ENCODE data around the gene DOCK8. TPM values are rescaled to one million over a fixed set of nuclear protein-coding genes. Genes with fewer than 3 reads are reported as not detected.

DOCK8 gene
- total RNA-seq, 2 experiments from 2014 or later = 163 to 166 TPM

DNA sequence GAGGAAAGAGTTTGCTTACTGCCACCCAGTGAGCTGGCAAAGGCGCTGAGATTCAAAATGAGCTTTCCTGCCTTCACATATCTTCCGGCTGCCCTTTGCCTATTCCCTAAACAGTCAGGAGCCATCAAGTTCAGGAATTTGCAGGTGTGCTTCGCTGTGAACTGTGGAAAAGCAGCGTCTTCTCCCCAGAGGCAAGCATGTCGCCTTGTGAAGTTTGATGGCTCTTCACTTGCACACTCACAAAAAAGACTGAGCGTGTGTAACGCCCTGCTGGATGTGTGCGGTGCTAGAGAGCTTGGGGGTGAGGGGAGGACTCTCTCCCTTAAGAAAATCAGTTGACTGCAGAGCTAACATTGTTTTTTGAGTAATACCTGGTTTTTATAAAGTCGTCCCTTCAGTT, 288.7 kb downstream of the DOCK8 start:
- no peak for ATAC-seq
- CTCF ChIA-PET = interaction anchor here (1.1 to 1.6 kb wide), 3 partner anchors 11 to 32 kb away, joined by 4 to 5 read pairs (median 4); no protein-coding TSS in a partner anchor

DNA sequence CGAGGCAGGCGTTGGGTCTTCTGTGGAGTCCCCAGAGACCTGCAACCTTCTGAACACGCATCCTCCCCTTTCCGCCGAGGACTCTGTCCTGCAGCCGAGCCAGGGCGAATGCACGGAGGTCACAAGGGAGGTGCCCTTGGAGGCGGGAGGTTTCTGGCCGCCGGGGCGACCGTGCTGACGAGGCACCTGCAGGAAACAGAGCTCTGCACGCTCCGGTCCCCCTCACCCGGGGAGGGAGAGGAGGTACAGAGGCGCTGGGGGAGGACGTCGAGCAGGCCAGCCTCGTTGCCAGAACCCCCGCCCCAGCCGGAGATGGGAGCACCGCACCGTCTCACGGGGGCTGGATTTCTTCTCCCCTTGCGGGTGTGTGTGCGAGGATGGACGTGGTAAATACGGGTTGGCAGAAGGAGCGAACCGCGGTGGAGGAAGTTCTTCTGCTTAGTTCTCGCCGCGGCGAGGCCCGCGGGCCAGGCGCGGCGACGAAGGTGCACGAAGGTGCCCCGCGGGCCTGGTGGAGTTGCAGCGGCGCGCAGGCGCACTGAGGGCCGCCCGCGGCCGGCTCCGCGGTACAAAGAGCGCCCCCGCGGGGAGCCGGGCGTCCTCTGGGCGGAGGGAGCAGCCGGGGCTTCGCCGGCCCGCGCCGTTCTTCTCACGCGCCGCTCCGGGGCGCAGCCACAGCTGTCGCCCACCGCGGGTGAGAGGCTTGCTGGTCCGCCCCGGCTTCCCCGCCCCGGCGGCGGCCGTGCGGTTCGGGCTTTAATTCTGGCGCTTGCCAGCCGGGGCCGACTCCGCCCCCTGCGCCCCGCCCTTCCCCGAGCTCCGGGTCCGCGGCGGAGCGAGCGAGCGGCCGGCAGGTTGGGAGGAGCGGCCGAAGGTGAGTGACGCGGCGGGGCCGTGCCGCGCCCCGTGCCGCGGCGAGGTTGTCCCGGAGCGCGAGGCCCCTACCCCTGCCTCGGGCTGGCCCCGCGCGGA, 289.5 kb downstream of the DOCK8 start, which contains the start of gene KANK1:
TSS of gene KANK1 (plus strand) at position 815 of the 972 bp plus-strand sequence.
- TF ChIP-seq, protein P1, sequence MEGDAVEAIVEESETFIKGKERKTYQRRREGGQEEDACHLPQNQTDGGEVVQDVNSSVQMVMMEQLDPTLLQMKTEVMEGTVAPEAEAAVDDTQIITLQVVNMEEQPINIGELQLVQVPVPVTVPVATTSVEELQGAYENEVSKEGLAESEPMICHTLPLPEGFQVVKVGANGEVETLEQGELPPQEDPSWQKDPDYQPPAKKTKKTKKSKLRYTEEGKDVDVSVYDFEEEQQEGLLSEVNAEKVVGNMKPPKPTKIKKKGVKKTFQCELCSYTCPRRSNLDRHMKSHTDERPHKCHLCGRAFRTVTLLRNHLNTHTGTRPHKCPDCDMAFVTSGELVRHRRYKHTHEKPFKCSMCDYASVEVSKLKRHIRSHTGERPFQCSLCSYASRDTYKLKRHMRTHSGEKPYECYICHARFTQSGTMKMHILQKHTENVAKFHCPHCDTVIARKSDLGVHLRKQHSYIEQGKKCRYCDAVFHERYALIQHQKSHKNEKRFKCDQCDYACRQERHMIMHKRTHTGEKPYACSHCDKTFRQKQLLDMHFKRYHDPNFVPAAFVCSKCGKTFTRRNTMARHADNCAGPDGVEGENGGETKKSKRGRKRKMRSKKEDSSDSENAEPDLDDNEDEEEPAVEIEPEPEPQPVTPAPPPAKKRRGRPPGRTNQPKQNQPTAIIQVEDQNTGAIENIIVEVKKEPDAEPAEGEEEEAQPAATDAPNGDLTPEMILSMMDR (IDR thresholded peaks at IDR 0.05) = no peak
- ChIA-PET POLR2A (no interaction called here), CTCF (interaction anchor here (0.9 to 1.6 kb wide), 7 partner anchors 10 to 42 kb away, joined by 3 to 5 read pairs (median 4); no protein-coding TSS in a partner anchor)
- no peaks in the 10 kb centered on the region for H3K36me3 Mint-ChIP-seq (ENCODE audit: low read depth)
- intact Hi-C loops (cut with micrococcal nuclease) = no loop called here
- peaks cover 16% of the 10 kb centered on the region for H3K4me1 Mint-ChIP-seq (ENCODE audit: low read depth)
- H3K27me3 Mint-ChIP-seq = peaks cover 17% of the 10 kb centered on the region
- peak within 1 kb of the TSS; percentile 57 for H3K27ac Mint-ChIP-seq
- H3K4me3 Mint-ChIP-seq = peak within 1 kb of the TSS; percentile 79
- ATAC-seq = peak; percentile 90
- DNase-seq = peak; percentile 70
- no peaks in the 10 kb centered on the region for H3K9me3 Mint-ChIP-seq

More for the DNA sequence above, 288.7 kb downstream of the DOCK8 start:
- Mint-ChIP-seq H3K4me3 (peak overlapping the region; percentile 79), H3K27ac (no peak overlapping the region), H3K4me1 (ENCODE audit: low read depth) (peaks cover 16% of the 10 kb centered on the region), H3K9me3 (no peaks in the 10 kb centered on the region), H3K27me3 (peaks cover 17% of the 10 kb centered on the region), H3K36me3 (ENCODE audit: low read depth) (no peaks in the 10 kb centered on the region)
- no peak for DNase-seq
- intact Hi-C loops (cut with micrococcal nuclease) = no loop called here
- TF ChIP-seq, protein P1 (IDR thresholded peaks at IDR 0.05) = no peak
- POLR2A ChIA-PET = no interaction called here

DNA sequence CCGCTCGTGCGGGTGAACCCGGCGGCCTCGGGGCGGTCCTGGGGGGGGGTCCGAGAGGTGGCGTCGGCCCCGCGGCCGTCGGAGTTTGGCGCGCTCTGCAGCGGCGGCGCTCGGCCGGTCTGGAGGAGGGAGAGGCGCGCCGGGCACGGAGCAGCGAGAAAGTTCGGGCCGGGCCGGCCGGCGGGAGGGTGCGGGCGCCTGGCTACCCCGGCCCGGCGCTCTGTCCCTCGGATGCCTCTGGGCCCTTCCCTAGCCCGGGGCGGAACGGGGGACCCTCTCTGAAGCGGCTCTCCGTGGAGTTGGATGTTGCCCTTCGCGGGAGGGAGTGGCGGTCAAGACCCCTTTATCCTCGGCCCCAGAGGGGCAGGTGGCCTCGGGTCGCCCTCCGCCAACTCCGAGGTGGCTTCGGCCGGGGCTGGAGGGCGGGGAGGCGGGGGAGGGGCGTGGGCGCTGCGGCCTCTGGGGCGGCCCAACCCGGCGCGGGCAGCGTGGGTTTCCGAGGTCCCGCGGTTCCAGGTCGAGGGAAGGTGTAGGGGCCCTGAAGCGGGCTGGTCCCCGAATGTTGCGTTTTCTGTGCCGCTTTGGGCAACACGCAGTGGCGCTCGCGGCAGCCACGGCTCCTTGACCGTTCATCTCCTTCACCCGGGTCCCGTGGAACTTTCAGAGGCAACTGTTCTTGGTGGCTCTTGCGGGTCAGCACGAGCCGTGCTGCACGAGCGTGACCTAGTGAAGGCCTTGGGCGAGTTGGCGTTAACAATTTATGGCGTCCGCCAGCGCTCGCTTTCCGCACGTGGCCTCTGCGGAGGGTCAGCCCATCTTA, 290.5 kb downstream of the DOCK8 start:
- ChIA-PET CTCF (interaction anchor here (0.9 to 1.0 kb wide), 5 partner anchors 11 to 41 kb away, joined by 3 to 5 read pairs (median 4); no protein-coding TSS in a partner anchor), POLR2A (no interaction called here)
- TF ChIP-seq, protein P1 (IDR thresholded peaks at IDR 0.05) = no peak
- H3K27me3 Mint-ChIP-seq = peaks cover 17% of the 10 kb centered on the region
- ATAC-seq (peak; percentile 21), DNase-seq (no peak)
- H3K9me3 Mint-ChIP-seq = no peaks in the 10 kb centered on the region
- H3K4me3 Mint-ChIP-seq = peak overlapping the region; percentile 51
- H3K4me1 Mint-ChIP-seq (ENCODE audit: low read depth) = peaks cover 16% of the 10 kb centered on the region
- intact Hi-C loops (cut with micrococcal nuclease) = no loop called here
- H3K36me3 Mint-ChIP-seq (ENCODE audit: low read depth) = no peaks in the 10 kb centered on the region
- H3K27ac Mint-ChIP-seq = no peak overlapping the region

DNA sequence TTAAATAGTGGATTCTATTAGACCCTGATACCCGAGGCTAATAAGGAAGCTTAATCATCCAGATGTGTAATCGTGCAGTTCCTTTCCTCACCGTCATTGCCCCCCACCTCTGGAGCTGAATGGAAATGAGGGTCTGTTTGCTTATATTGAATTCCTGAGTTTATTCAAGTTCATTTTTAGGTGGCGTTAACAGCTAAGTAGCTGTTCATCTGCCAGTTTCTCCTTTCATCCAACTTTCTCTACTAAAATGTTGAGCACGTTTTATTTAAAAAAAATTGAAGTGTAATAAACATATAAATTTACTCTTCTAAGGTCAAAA, 291.0 kb downstream of the DOCK8 start:
- Mint-ChIP-seq H3K9me3 (no peaks in the 10 kb centered on the region), H3K27me3 (peaks cover 17% of the 10 kb centered on the region), H3K4me3 (peak overlapping the region; percentile 51), H3K27ac (no peak overlapping the region), H3K4me1 (ENCODE audit: low read depth) (peaks cover 16% of the 10 kb centered on the region), H3K36me3 (ENCODE audit: low read depth) (no peaks in the 10 kb centered on the region)
- no peak for DNase-seq
- TF ChIP-seq, protein P1 (IDR thresholded peaks at IDR 0.05) = no peak
- no peak for ATAC-seq
- ChIA-PET CTCF (interaction anchor here (1.0 kb wide), 1 partner anchor 35 kb away, joined by 3 read pairs; no protein-coding TSS in a partner anchor), POLR2A (no interaction called here)
- intact Hi-C loops (cut with micrococcal nuclease) = no loop called here
